GOT3 (cell line): ENCODE measurements around the gene CCDC148.

Source experiments
- DNase-seq: peaks from one replicate; lab custom pipeline; 2025; ENCODE audit warnings: mixed read lengths; lab: John Stamatoyannopoulos, UW

CCDC148 gene

DNA sequence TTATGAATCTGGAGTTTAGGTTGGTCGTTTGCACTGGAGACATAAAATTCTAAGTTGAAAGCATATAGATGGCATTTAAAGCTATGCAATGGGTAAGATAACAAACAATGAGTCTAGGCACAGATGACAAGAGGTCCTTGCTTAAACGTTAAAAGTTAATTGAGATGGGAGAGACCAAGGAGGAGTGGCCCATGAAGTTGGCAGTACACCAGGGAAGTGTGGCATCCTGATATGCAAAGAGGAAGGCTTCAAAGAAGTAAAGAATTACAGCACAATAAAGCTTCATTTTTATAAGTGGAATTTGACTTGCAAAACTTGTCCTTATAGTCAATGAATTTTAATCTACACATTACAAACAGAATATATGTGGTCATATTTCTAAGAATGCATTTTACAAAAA lies 331.7 kb downstream of the CCDC148 start:
- no peak for DNase-seq
